Measurements from ENCODE around the gene CCT6B.

CCT6B gene

DNA sequence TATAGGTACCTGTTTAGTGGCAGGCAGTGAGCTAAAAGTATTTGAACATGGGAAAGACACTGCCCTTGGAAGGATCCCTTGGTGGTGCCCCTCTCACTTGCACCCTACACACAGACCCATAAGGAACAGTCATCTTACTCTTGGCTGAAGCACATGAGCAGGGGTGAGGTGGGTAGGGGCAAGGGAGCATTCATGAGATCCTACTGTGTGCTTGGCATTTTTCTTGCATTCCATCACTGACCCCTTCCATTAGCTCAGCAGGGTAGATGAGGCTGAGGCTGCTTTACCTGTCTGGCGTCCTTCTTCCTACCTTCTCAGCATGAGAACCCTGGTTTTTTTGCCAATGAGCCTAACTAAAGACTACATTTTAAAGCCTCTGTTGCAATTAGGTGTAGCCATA is 48.3 kb downstream of the CCT6B start:
- Histone ChIP-seq H3K79me2 (ENCODE audit: insufficient read depth, low read length) (no peaks in the 10 kb centered on the region), H4K20me1 (ENCODE audit: low read depth, low read length) (no peaks in the 10 kb centered on the region), H3F3A (ENCODE audit: insufficient read depth) (no peaks in the 10 kb centered on the region), H3K9ac (ENCODE audit: low read length) (no peak overlapping the region), H3K27ac (ENCODE audit: low read depth, low read length) (no peak overlapping the region), H3K9me3 (ENCODE audit: insufficient read depth, low read length) (no peaks in the 10 kb centered on the region), H3K27me3 (ENCODE audit: low read length) (no peaks in the 10 kb centered on the region), H2AFZ (ENCODE audit: low read depth, low read length, severe bottlenecking) (no peak overlapping the region), H3K4me2 (ENCODE audit: low read depth, low read length, poor library complexity, severe bottlenecking) (no peak overlapping the region), H3K4me3 (ENCODE audit: insufficient read depth, low read length, poor library complexity, severe bottlenecking) (no peak overlapping the region), H3K36me3 (ENCODE audit: low read length) (no peaks in the 10 kb centered on the region), H3K9me2 (replicated peaks; ENCODE audit: insufficient read depth, low read length) (no peaks in the 10 kb centered on the region)
- no peak for TF ChIP-seq EZH2phosphoT487 (conservative IDR thresholded peaks at IDR 0.05; ENCODE audit: low read length)
- TF ChIP-seq, protein P1, sequence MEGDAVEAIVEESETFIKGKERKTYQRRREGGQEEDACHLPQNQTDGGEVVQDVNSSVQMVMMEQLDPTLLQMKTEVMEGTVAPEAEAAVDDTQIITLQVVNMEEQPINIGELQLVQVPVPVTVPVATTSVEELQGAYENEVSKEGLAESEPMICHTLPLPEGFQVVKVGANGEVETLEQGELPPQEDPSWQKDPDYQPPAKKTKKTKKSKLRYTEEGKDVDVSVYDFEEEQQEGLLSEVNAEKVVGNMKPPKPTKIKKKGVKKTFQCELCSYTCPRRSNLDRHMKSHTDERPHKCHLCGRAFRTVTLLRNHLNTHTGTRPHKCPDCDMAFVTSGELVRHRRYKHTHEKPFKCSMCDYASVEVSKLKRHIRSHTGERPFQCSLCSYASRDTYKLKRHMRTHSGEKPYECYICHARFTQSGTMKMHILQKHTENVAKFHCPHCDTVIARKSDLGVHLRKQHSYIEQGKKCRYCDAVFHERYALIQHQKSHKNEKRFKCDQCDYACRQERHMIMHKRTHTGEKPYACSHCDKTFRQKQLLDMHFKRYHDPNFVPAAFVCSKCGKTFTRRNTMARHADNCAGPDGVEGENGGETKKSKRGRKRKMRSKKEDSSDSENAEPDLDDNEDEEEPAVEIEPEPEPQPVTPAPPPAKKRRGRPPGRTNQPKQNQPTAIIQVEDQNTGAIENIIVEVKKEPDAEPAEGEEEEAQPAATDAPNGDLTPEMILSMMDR (IDR thresholded peaks at IDR 0.05; ENCODE audit: insufficient read depth, low read length, poor library complexity, severe bottlenecking) = no peak

DNA sequence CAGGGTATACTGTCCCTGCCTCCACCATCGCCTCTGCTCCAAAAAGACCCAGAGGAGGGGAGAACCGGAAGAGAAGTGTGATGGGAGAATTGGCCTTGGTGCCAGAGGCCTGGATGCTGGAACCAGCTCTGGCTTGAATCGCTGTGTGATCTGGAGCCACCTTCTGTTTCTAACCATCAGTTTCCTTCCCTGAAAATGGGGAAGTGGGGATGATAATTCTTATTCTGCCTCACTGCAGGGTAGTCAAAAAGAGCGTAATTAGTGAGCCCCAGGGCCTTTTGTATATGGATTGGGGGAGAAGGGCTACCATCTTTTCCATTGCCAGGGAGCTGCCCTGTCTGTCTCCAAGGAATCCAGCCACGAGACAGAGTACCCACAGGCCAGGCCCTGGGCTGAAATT is 52.2 kb downstream of the CCT6B start:
- TF ChIP-seq, protein P1 (IDR thresholded peaks at IDR 0.05; ENCODE audit: insufficient read depth, low read length, poor library complexity, severe bottlenecking) = no peak
- no peak for TF ChIP-seq EZH2phosphoT487 (conservative IDR thresholded peaks at IDR 0.05; ENCODE audit: low read length)
- no peaks in the 10 kb centered on the region for H4K20me1 ChIP-seq (ENCODE audit: low read depth, low read length)
- H2AFZ ChIP-seq (ENCODE audit: low read depth, low read length, severe bottlenecking) = no peak overlapping the region
- no peaks in the 10 kb centered on the region for H3K9me3 ChIP-seq (ENCODE audit: insufficient read depth, low read length)
- no peaks in the 10 kb centered on the region for H3F3A ChIP-seq (ENCODE audit: insufficient read depth)
- H3K36me3 ChIP-seq (ENCODE audit: low read length) = no peaks in the 10 kb centered on the region
- H3K4me2 ChIP-seq (ENCODE audit: low read depth, low read length, poor library complexity, severe bottlenecking) = no peak overlapping the region
- H3K4me3 ChIP-seq (ENCODE audit: insufficient read depth, low read length, poor library complexity, severe bottlenecking) = no peak overlapping the region
- H3K9ac ChIP-seq (ENCODE audit: low read length) = no peak overlapping the region
- H3K9me2 ChIP-seq (replicated peaks; ENCODE audit: insufficient read depth, low read length) = no peaks in the 10 kb centered on the region
- H3K79me2 ChIP-seq (ENCODE audit: insufficient read depth, low read length) = no peaks in the 10 kb centered on the region
- H3K27ac ChIP-seq (ENCODE audit: low read depth, low read length) = no peak overlapping the region
- no peaks in the 10 kb centered on the region for H3K27me3 ChIP-seq (ENCODE audit: low read length)

DNA sequence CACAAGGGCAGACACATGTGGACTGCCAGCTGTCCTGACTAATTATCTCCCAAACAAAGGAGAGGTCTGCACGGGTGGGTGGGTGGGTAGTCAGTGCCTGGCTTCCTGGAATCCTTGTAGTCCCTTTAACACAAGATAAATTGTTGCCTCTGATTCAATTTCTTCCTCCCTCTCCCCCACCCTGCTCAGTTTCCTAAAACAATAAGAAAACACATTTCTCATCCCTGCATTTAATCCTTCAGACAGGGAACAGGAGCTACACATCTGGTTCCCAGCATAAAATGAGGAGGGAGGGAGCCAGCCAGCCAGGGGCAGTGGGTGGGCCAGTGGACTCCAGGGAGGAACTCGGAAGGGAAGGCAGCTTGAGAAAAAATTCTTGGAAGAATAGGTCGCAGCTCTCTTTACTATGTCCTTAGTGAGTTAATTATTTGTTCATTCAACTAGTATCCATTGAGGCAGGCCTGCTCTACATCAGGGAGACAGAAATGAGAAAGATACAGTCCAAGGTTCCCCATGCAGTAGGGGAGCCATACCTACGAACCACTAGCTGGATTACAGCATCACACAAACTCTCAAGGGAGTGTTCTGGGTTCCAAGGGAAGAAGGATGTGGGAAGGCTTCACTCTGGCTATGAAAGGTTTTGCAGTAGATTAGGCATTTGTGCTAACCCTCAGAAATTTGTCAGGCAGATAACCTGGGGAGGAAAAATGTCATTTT is 58.3 kb downstream of the CCT6B start:
- Histone ChIP-seq H3K9ac (ENCODE audit: low read length) (no peak overlapping the region), H3K36me3 (ENCODE audit: low read length) (no peaks in the 10 kb centered on the region), H3K27me3 (ENCODE audit: low read length) (no peaks in the 10 kb centered on the region), H3K4me2 (ENCODE audit: low read depth, low read length, poor library complexity, severe bottlenecking) (no peak overlapping the region), H3F3A (ENCODE audit: insufficient read depth) (no peaks in the 10 kb centered on the region), H3K4me3 (ENCODE audit: insufficient read depth, low read length, poor library complexity, severe bottlenecking) (no peak overlapping the region), H3K79me2 (ENCODE audit: insufficient read depth, low read length) (no peaks in the 10 kb centered on the region), H3K9me2 (replicated peaks; ENCODE audit: insufficient read depth, low read length) (no peaks in the 10 kb centered on the region), H3K27ac (ENCODE audit: low read depth, low read length) (no peak overlapping the region), H3K9me3 (ENCODE audit: insufficient read depth, low read length) (no peaks in the 10 kb centered on the region), H4K20me1 (ENCODE audit: low read depth, low read length) (no peaks in the 10 kb centered on the region), H2AFZ (ENCODE audit: low read depth, low read length, severe bottlenecking) (no peak overlapping the region)
- TF ChIP-seq, protein P1 (IDR thresholded peaks at IDR 0.05; ENCODE audit: insufficient read depth, low read length, poor library complexity, severe bottlenecking) = no peak
- TF ChIP-seq EZH2phosphoT487 (conservative IDR thresholded peaks at IDR 0.05; ENCODE audit: low read length) = no peak

Data from SU-DHL-6 (cell line).